NCI-H1048 (cell line): ENCODE measurements around the gene SKIC8.
"Not testable (repeated sequence)": the region's sequence is repeated elsewhere in the genome, so short reads cannot be mapped to it uniquely, and the experiment has no call there.

Source experiments
- DNase-seq: peaks from one replicate; lab custom pipeline; 2025; lab: John Stamatoyannopoulos, UW

Gene SKIC8

DNA sequence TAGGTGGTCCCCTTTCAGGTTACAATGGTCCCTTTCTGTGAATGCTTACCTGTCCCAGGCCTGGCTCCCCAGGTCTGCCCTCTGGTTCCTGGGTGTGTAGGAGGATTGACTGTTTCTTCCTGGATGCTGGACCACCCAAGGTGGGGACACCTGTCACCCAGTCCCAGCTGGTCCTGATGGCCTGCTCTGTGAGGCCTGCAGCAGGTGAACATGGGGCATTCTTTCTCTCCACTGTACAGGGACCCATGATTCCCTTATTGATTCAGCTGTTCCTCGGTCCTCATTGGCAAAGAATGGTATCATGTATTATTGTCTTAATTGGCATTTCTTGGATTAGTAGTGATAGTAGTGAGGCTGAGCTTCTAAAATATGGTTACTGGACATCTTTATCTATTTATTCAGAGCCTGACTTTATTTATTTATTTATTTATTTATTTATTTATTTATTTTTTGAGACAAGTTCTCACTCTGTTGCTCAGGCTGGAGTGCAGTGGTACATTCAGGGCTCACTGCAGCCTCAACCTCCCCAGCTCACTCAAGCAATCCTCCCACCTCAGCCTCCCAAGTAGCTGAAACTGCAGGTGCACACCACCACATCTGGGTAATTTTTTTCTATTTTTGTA is 43.9 kb downstream of the SKIC8 start:
- no peak for DNase-seq

DNA sequence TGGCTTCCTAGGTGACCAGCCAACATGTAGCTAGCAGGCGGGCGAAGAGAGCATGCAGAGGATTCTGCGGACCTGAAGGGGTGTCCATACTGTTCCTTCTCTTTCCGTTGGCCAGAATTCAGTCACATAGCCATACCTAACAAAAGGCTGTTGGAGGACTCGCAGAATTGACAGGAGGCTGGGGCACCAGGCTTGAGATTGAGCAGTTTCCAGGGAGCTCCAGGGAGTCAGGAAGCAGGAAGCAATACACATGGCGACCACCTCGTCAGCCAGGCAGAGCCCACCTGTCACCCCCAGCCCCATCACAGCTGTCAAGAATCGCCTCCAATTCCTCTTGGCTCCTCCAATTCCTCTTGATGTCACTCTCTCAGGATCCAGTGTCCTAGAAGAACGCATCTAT is 48.3 kb downstream of the SKIC8 start:
- no peak for DNase-seq

DNA sequence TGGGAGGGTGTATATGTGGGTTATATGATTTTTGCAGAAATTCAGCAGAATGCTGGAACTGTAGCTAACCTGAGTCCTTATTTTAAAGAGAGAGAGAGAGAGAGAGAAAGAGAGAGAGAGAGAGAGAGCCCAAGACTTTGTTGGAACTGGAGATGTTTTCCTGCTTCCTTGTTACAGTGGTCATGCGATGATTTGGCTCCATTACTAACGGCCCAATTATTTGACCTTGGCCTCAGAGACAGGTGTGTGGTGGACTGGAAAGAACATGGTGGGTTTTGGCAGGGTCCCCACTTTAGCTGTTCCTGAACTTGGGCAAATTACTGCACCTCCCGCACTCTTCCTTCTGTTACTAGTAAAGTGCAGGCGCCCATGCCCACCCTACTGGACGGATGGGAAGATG is 50.3 kb downstream of the SKIC8 start:
- no peak for DNase-seq

DNA sequence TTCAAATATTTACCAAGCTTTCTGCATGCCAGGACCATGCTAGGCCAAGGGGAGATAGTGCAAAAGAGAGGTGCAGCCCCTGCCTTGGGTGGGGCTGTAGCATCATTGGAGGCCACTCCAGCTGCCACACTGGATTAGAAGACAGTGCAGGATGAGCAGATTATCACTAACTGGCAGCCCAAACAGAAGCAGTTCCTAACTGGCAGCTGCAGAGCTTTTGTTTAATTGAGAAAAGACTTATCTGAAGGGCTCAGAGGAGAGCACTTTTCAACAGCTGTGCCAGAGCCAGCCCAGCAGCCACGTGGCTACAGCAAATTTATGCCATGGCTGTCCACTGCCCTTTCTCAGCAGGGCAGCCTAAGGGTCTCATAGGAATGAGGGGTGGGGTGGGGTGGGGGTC is 51.5 kb downstream of the SKIC8 start:
- DNase-seq = no peak

DNA sequence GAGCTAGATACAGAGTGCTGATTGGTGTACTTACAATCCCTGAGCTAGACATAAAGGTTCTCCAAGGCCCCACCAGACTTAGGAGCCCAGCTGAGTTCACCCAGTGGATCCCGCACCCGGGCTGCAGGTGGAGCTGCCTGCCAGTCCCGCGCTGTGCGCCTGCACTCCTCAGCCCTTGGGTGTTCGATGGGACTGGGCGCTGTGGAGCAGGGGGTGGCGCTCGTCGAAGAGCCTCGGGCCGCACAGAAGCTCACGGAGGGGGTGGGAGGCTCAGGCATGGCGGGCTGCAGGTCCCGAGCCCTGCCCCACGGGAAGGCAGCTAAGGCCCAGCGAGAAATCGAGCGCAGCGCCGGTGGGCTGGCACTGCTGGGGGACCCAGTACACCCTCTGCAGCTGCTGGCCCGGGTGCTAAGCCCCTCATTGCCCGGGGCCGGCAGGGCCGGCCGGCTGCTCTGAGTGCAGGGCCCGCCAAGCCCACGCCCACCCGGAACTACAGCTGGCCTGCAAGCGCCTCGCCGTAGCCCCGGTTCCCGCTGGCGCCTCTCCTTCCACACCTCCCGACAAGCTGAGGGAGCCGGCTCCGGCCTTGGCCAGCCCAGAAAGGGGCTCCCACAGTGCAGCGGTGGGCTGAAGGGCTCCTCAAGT is 53.3 kb downstream of the SKIC8 start:
- DNase-seq = not testable (repeated sequence)

DNA sequence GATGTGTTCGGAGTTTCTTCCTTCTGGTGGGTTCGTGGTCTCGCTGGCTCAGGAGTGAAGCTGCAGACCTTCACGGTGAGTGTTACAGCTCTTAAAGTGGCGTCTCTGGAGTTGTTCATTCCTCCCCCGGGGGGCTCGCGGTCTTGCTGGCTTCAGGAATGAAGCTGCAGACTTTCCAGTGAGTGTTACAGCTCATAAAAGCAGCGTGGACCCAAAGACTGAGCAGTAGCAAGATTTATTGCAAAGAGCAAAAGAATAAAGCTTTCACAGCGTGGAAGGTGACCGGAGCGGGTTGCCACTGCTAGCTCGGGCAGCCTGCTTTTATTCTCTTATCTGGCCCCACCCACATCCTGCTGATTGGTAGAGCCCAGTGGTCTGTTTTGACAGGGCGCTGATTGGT is 54.0 kb downstream of the SKIC8 start:
- DNase-seq = not testable (repeated sequence)

DNA sequence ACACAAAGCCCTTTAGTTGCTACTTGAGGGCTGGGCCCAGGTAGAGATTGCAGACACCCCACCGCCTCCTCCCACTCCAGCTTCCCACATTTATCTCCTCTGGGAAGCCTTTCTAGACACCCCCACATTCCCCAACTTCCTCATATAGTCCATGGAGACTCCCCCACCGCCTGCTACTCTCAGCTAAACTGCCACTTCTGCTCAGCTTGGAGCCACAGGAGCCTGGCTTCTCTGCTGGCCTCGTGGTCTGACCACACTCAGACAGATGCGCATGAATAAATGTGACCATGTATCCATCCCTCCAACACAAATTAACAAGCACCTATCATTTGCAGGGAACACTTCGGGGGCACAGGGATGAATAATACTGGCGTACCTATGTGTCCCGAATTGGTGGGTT is 54.5 kb downstream of the SKIC8 start:
- DNase-seq = no peak

DNA sequence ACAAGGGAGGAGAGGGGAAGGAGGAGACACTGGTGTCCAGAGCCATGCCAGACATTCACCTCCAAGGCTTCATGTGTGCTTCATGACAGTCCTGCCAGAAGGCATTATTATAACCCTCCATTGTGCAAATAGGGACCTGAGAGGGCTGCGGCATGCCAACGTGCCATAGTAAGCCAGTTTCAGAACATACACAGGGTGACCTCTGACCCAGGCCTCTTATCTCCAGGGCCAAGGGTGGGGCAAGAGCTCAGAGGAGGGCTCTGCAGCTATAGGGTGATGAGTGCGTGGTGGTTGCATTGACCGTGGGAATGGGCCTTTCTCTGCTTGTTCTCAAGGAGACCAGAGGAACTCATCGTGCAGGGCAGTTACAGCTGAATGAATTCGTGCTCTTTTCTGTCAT is 55.3 kb downstream of the SKIC8 start:
- no peak for DNase-seq

DNA sequence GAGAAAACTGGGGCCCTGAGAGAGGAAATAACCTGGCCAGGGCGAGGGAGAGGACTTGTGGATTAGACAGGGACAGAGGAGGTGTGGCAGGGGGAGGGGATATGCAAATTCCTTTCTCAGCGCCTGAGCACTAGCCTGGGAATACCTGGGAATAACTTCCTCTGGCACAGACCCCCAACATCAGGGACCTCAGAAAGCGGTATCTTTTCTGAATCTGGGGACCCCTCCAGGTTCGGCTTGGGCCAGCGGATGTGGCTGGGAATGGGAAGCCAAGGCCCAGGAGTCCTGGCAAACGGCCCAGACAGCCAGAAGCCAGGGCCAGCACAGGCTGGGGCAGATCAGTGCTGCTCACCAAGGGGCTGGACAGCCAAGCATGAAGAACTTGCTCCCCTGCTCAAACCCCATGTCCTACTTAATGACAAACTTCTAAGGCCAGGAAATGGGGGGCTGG is 55.9 kb downstream of the SKIC8 start:
- no peak for DNase-seq

DNA sequence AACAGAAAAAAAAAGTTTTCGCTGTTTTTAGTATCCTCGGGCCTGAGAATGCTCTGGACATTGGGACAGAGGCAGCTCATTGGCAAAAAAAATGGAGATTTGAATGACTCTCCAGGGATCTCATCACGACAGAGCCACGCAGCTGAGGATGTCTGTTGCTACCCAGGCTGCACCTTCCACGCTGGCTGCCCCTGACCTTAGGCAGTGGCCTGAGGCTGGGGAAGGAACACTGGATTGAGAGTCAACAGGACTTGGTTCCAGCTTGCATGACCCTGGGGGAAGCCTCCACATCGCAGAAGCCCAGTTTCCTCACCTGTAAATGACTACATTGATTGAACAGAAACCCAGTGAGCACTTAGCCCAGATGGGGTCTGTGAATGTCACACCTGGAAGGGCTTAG is 56.4 kb downstream of the SKIC8 start:
- no peak for DNase-seq

DNA sequence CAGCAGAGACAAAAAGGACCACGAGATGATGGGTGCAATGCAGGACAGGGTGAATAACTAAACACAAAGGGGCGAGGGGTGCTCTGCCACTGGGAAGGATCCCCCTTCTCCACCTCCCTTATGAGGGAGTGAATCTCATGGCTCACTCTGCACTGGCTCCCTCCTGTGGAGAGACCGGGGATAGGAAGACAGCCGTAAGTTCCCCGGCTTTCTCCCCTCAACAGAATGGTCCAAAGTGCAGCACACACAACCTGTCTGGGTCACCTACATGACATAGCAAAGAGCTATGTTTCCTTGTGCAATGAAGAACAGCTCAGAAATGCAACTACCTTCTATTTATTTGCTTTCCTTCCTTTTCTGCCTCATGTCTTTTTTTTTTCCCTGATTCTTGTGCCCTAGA is 57.3 kb downstream of the SKIC8 start:
- no peak for DNase-seq

DNA sequence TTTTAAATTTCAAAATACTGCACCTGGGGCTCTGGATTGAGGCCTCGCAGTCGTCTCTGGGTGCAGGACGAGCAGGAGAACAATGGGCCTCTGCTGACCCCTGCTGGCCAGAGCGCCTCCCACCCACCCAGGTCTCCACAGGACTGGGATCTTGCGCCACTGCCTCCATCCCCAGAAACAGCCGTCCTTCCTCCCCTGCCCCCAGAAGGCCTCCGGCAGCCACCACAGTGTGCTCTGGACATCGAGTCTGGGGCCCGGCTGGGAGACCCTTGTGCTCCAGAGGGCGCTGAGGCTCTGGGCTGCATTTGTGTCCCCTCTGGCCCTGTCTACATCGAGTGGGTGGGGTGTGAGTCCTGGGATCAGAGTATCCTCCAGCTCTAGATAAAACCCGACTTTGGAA is 58.4 kb downstream of the SKIC8 start:
- DNase-seq = peak; percentile 57

DNA sequence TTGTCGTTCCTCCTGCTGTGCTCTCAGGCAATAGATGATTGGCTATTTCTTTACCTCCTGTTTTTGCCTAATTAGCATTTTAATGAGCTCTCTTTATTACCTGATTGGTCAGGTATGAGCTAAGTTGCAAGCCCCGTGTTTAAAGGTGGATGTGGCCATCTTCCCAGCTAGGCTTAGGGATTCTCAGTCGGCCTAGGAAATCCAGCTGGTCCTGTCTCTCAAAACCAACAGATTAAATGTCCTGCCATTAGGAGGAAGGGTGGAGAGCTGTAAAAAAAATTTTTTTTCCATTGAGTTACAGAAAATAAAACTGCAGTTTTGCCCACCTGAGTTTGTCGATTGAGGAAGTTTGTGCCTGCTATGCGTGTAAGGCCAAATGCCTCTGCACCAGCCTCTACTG is 59.6 kb downstream of the SKIC8 start:
- no peak for DNase-seq

DNA sequence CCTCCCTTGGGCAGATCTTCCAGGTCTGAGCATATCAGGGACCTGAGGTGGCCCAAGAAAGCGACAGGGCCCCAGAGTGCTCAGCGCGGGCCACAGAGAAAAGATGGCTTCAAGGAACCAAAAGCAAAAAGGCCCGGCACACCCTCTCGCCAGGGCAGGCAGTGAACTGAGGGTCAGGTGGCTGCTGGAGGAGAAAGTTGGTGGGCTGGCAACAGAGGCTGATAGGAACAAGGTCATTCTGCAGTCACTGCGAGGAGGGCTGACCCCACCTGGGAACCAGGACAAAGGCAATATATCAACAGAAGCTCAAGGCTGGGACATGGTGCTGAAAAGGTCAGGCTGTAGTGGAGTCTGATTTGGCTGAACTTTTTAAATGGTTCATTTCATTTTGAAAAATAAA is 62.3 kb downstream of the SKIC8 start:
- DNase-seq = no peak

DNA sequence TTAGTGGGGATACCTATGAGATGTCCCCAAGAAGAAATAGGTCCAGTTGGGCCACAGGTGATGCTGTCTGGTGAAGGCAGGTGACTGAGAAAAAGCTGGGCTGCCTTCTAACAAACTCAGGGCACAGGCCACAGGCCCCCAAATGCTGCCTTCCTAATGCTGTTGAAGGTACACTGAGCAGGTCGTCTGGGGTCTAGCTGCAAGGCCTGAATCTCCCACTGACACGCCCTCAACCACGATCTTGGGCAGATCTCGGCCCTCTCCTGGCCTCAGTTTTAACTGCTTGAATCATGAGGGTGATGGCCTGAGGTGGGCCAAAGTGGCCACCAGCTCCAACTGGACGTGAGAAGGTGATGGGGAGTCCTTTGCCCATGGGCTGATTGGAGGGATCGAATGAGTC is 62.9 kb downstream of the SKIC8 start:
- no peak for DNase-seq

DNA sequence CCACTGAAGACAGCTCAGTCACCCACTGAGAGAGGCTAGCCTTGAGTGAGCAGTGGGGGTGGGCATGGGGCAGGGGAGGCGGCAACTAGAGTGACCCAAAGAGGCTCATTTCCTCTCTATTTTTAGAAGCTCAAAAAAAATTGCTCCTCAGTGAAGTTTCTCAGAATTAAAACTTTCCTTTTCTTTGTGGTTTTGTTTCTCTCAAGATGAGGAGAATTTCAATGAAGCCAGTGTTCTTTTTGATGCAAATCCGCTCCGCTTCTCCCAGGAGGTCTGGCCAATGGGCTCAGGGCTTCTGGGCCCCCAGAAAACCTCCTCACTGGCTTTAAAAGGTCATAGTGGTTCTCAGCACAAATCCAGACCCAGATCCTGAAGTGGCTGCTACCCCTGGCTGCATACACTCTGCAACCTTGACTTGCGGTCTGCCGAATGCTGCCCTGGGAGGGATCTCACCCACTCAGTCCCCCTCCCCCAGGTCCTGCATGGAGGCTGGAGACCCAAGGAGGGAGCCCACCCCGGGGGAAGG is 64.8 kb downstream of the SKIC8 start, which contains the start of gene ACSBG1:
TSS of gene ACSBG1 (minus strand) at position 51 of the 526 bp plus-strand sequence. CDS start 64 bp downstream, outside the sequence.
- no peak for DNase-seq

DNA sequence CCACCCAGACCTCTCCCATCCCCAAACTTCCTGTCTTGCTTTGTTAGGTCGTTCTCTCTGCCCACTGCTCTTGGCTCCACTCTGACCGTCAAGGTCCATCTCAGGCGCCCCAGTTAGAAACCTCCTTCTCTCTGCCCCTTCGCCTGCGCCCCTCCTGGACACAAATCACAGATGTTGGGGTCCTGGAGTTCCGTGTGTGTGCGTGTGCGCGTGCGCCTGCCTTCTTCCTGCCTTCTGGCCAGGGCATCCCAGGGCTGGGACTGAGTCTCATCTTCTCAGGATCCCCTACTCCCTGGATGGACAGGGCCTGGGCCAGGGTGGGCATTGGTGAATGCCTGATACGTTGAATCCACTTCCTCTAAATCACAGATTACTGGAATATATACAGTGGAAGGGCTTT is 65.9 kb downstream of the SKIC8 start:
- DNase-seq = no peak
